ENCODE results near the gene RXFP1. TPM values are rescaled to one million over a fixed set of nuclear protein-coding genes. Genes with fewer than 3 reads are reported as not detected.

RXFP1 gene
- total RNA-seq, 1 donor from 2014 or later = not detected

- H3K36me3 Mint-ChIP-seq (ENCODE audit: low read depth, unreplicated experiment) = no peaks in the 10 kb centered on the region
Observed at GRCh38 chr4:158681629-158682028, 159.9 kb downstream of the RXFP1 start.

GRCh38 chr4:158682066-158682465, 160.4 kb downstream of the RXFP1 start:
- no peaks in the 10 kb centered on the region for H3K9me3 Mint-ChIP-seq (ENCODE audit: unreplicated experiment)
- H3K4me1 Mint-ChIP-seq (ENCODE audit: unreplicated experiment) = peaks cover 11% of the 10 kb centered on the region
- DNase-seq (ENCODE audit: low spot score) = no peak
- H3K27ac Mint-ChIP-seq (ENCODE audit: unreplicated experiment) = no peak overlapping the region
- no peak overlapping the region for H3K4me3 Mint-ChIP-seq (ENCODE audit: unreplicated experiment)
- H3K27me3 Mint-ChIP-seq (ENCODE audit: unreplicated experiment) = peaks cover 1% of the 10 kb centered on the region
- no peak for TF ChIP-seq CTCF (IDR thresholded peaks at IDR 0.05; ENCODE audit: unreplicated experiment)
- H3K36me3 Mint-ChIP-seq (ENCODE audit: low read depth, unreplicated experiment) = no peaks in the 10 kb centered on the region

More at GRCh38 chr4:158681629-158682028, 159.9 kb downstream of the RXFP1 start:
- TF ChIP-seq CTCF (IDR thresholded peaks at IDR 0.05; ENCODE audit: unreplicated experiment) = no peak
- H3K4me3 Mint-ChIP-seq (ENCODE audit: unreplicated experiment) = no peak overlapping the region
- DNase-seq (ENCODE audit: low spot score) = no peak
- H3K9me3 Mint-ChIP-seq (ENCODE audit: unreplicated experiment) = no peaks in the 10 kb centered on the region
- peaks cover 7% of the 10 kb centered on the region for H3K4me1 Mint-ChIP-seq (ENCODE audit: unreplicated experiment)
- H3K27me3 Mint-ChIP-seq (ENCODE audit: unreplicated experiment) = no peaks in the 10 kb centered on the region
- H3K27ac Mint-ChIP-seq (ENCODE audit: unreplicated experiment) = no peak overlapping the region

GRCh38 chr4:158688813-158689212, 167.1 kb downstream of the RXFP1 start:
- no peak overlapping the region for H3K4me3 Mint-ChIP-seq (ENCODE audit: unreplicated experiment)
- DNase-seq (ENCODE audit: low spot score) = no peak

More at GRCh38 chr4:158688813-158689212, 167.1 kb downstream of the RXFP1 start:
- H3K36me3 Mint-ChIP-seq (ENCODE audit: low read depth, unreplicated experiment) = no peaks in the 10 kb centered on the region
- no peak overlapping the region for H3K27ac Mint-ChIP-seq (ENCODE audit: unreplicated experiment)
- TF ChIP-seq CTCF (IDR thresholded peaks at IDR 0.05; ENCODE audit: unreplicated experiment) = no peak
- H3K9me3 Mint-ChIP-seq (ENCODE audit: unreplicated experiment) = no peaks in the 10 kb centered on the region
- peaks cover 1% of the 10 kb centered on the region for H3K27me3 Mint-ChIP-seq (ENCODE audit: unreplicated experiment)
- peaks cover 25% of the 10 kb centered on the region for H3K4me1 Mint-ChIP-seq (ENCODE audit: unreplicated experiment)

Other genes with a start within 250 kb of the RXFP1 start
- 7.0 TPM for gene C4orf46, start 150.0 kb downstream of the RXFP1 start, total RNA-seq (ENCODE audit: unreplicated experiment)
- 9.2 TPM for gene ETFDH, start 150.4 kb downstream of the RXFP1 start, total RNA-seq (ENCODE audit: unreplicated experiment)
- 14.7 TPM for gene PPID, start 201.5 kb downstream of the RXFP1 start, total RNA-seq (ENCODE audit: unreplicated experiment)
- gene FNIP2, start 247.1 kb downstream of the RXFP1 start, total RNA-seq (ENCODE audit: unreplicated experiment) = 34.3 TPM